Kidney (tissue), 14 donors: Measurements from ENCODE around the gene DCK. TPM values are rescaled to one million over a fixed set of nuclear protein-coding genes. Genes with fewer than 3 reads are reported as not detected.

ENCODE experiments used
- DNase-seq, 5 donors: peaks; one replicate each; pipeline ENCODE4 v3.0.0-alpha.2; 2013 to 2020
- FAIRE-seq: peaks from 2 replicates; lab custom pipeline; 2012; peaks lifted over from hg19 to GRCh38; lab: Jason Lieb, UNC
- H3K27ac ChIP-seq, 2 donors: one replicate each; pipeline ENCODE4 v1.7.0; 2013; ENCODE audit warnings: low read depth in 2 of 2, low read length in 2 of 2, inconsistent platforms in 1 of 2
- H3K27me3 ChIP-seq: one replicate; pipeline ENCODE4 v1.7.1; 2013; ENCODE audit warnings: low read length, inconsistent platforms; ENCODE audit not compliant: control insufficient read depth, insufficient read depth
- H3K36me3 ChIP-seq, 3 donors: one replicate each; pipeline versions ENCODE4 v1.7.0 to v1.7.1; 2013; ENCODE audit warnings: low read length in 3 of 3, control low read depth in 1 of 3, inconsistent platforms in 1 of 3; ENCODE audit not compliant: insufficient read depth in 3 of 3, control insufficient read depth in 2 of 3
- H3K4me1 ChIP-seq, 3 donors: one replicate each; pipeline versions ENCODE4 v1.7.0 to v1.7.1; 2013; ENCODE audit warnings: low read length in 3 of 3, inconsistent platforms in 1 of 3, low read depth in 1 of 3; ENCODE audit not compliant: control insufficient read depth in 2 of 3, insufficient read depth in 2 of 3
- H3K4me3 ChIP-seq, 3 donors: one replicate each; pipeline versions ENCODE4 v1.7.0 to v1.8.1; 2013; ENCODE audit warnings: low read length in 3 of 3, control low read depth in 1 of 3, inconsistent platforms in 1 of 3
- H3K9ac ChIP-seq, 3 donors: one replicate each; pipeline versions ENCODE4 v1.7.0 to v1.7.1; 2013; ENCODE audit warnings: low read length in 3 of 3, control low read depth in 1 of 3, inconsistent platforms in 1 of 3
- H3K9me3 ChIP-seq, 3 donors: one replicate each; pipeline versions ENCODE4 v1.7.0 to v1.7.1; 2013; ENCODE audit warnings: low read length in 3 of 3, control low read depth in 1 of 3, inconsistent platforms in 1 of 3; ENCODE audit not compliant: control insufficient read depth in 2 of 3, insufficient read depth in 1 of 3
- CTCF ChIP-seq: IDR thresholded peaks from 3 replicates; pipeline ENCODE4 v1.5.1; 2012; ENCODE audit warnings: mild to moderate bottlenecking, moderate library complexity, borderline replicate concordance; ENCODE audit not compliant: insufficient read depth; ENCODE audit errors: extremely low read depth
- intact Hi-C: fragments of 100-400 bp; cut with DNase I; formaldehyde crosslinking; loops from one replicate; pipeline ENCODE4 v1.11.1; 2022
- polyA plus RNA-seq: library from polyadenylated mRNA; stranded (reverse); fragments of 350-450 nt; fragmentation: Illumina TruSeq; extraction: RNeasy Lipid Tissue Mini Kit (QIAGEN cat#74804); gene quantifications from one replicate; pipeline ENCODE4 v1.2.3, GENCODE V29; 2014; ENCODE audit warnings: low read depth, low replicate concordance; ENCODE audit not compliant: insufficient read depth
- total RNA-seq: library from RNA; stranded (reverse); fragmentation: NEBNext Ultra II Directional; extraction: Animal tissue kit (Norgen Biotek cat#: 25700); gene quantifications from one replicate; pipeline ENCODE4 v1.2.1, GENCODE V29; 2021
- donor health status: control.
- donor health status: control.
- donor health status: control.
- donor health status: control.
- donor health status: control.
- donor health status: DM: yes; HTN: yes; CAD: no.
- donor health status: Normal renal cell carcinoma (clear cell type).

Gene DCK
- total and polyA plus RNA-seq, 2 donors from 2014 or later = 5.5 to 15.2 TPM

GRCh38 chr4:71006203-71006907, 12.9 kb downstream of the DCK start:
- H3K4me1 ChIP-seq = no peaks in the 10 kb centered on the region
- FAIRE-seq = no peak

GRCh38 chr4:71008196-71008595, 14.7 kb downstream of the DCK start:
- DNase-seq (no peak), FAIRE-seq (no peak)
- no peaks in the 10 kb centered on the region for H3K36me3 ChIP-seq
- TF ChIP-seq CTCF = no peak
- no peaks in the 10 kb centered on the region for H3K9me3 ChIP-seq
- no peak overlapping the region for H3K4me3 ChIP-seq
- intact Hi-C loops = no loop called here
- no peak overlapping the region for H3K9ac ChIP-seq
- H3K4me1 ChIP-seq = no peaks in the 10 kb centered on the region
- H3K27ac ChIP-seq = no peak overlapping the region
- H3K27me3 ChIP-seq = no peaks in the 10 kb centered on the region

More at GRCh38 chr4:71006203-71006907, 12.9 kb downstream of the DCK start:
- H3K27me3 ChIP-seq = no peaks in the 10 kb centered on the region
- no peak overlapping the region for H3K27ac ChIP-seq
- no peak for DNase-seq
- TF ChIP-seq CTCF = no peak
- H3K36me3 ChIP-seq = no peaks in the 10 kb centered on the region
- H3K4me3 ChIP-seq = no peak overlapping the region
- intact Hi-C loops = no loop called here
- no peak overlapping the region for H3K9ac ChIP-seq
- no peaks in the 10 kb centered on the region for H3K9me3 ChIP-seq

GRCh38 chr4:71009086-71009485, 15.6 kb downstream of the DCK start:
- Histone ChIP-seq H3K27me3 (no peaks in the 10 kb centered on the region), H3K9me3 (no peaks in the 10 kb centered on the region), H3K4me3 (no peak overlapping the region), H3K9ac (no peak overlapping the region), H3K4me1 (no peaks in the 10 kb centered on the region), H3K27ac (no peak overlapping the region), H3K36me3 (no peaks in the 10 kb centered on the region)
- intact Hi-C loops = no loop called here
- FAIRE-seq (no peak), DNase-seq (no peak)
- no peak for TF ChIP-seq CTCF
